Thoracic aorta (tissue), 2 donors: ENCODE measurements around the gene KDSR. TPM values are rescaled to one million over a fixed set of nuclear protein-coding genes. Genes with fewer than 3 reads are reported as not detected.

Experiments used
- ATAC-seq: fragments of 150-250 bp; one replicate; pipeline ENCODE4 v1.8.0; 2017; ENCODE audit warnings: low read depth; ENCODE audit not compliant: insufficient number of reproducible peaks, low FRiP score
- DNase-seq: peaks from one replicate; pipeline ENCODE4 v3.0.0-alpha.2; 2020; ENCODE audit warnings: low spot score
- H3K27ac ChIP-seq, 2 donors: fragments of 200-600 bp; sonication (generic); 1 replicate in 1 of 2; 2 replicates in 1 of 2; pipeline ENCODE4 v1.5.1; 2016; ENCODE audit warnings: mild to moderate bottlenecking in 2 of 2, moderate library complexity in 2 of 2
- H3K27me3 ChIP-seq: fragments of 200-600 bp; sonication (generic); replicated peaks from 2 replicates; pipeline ENCODE4 v1.6.0; 2016; ENCODE audit warnings: mild to moderate bottlenecking; ENCODE audit not compliant: insufficient read depth
- H3K36me3 ChIP-seq: fragments of 200-600 bp; sonication (generic); one replicate; pipeline ENCODE4 v1.5.1; 2016
- H3K4me1 ChIP-seq, 2 donors: fragments of 200-600 bp; sonication (generic); 1 replicate in 1 of 2; 2 replicates in 1 of 2; pipeline versions ENCODE4 v1.5.1 to v1.6.0; 2016; ENCODE audit warnings: low read depth in 2 of 2, mild to moderate bottlenecking in 1 of 2; ENCODE audit not compliant: control insufficient read depth in 1 of 2
- H3K4me3 ChIP-seq: fragments of 200-600 bp; sonication (generic); 2 replicates; pipeline ENCODE4 v1.5.1; 2016; ENCODE audit warnings: mild to moderate bottlenecking
- H3K9me3 ChIP-seq: fragments of 200-600 bp; sonication (generic); 2 replicates; pipeline ENCODE4 v1.5.1; 2016
- total RNA-seq, 2 donors: library from RNA; depleted of rRNA; stranded (reverse); fragments of >200 nt; gene quantifications; one replicate each; pipeline versions ENCODE4 v1.1.0 to v1.2.3, GENCODE V29; 2016
- TF ChIP-seq, protein P1 (sequence below): fragments of 200-600 bp; sonication (generic); IDR thresholded peaks from one replicate; pipeline ENCODE4 v1.5.1; 2019; ENCODE audit warnings: antibody characterized with exemption

KDSR gene
- total RNA-seq, 2 donors from 2014 or later: 46.2 to 72.4 TPM

DNA sequence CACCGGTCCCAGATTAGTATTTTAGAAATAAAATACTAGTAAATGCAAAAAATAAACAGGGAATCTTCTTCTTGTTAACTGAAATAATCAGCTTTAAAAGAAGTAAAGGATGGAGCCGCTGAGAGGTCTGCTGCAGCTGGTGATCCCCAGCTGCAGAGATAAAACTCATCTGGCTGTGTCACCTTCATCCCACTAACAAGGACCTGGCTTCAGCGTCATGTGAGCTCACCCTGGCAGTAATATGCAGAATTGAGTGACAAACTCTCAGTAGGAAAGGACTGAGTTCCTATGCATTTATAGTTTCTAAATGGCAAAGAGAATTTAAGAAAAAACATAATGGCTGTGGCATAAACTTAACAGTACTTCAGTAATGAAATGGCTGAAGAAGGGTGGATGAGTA lies 27.9 kb upstream of the KDSR start:
- Histone ChIP-seq H3K9me3 (no peaks in the 10 kb centered on the region), H3K27ac (no peak overlapping the region), H3K27me3 (no peaks in the 10 kb centered on the region), H3K4me1 (no peaks in the 10 kb centered on the region), H3K4me3 (no peak overlapping the region), H3K36me3 (peaks cover 59% of the 10 kb centered on the region)
- TF ChIP-seq, protein P1, sequence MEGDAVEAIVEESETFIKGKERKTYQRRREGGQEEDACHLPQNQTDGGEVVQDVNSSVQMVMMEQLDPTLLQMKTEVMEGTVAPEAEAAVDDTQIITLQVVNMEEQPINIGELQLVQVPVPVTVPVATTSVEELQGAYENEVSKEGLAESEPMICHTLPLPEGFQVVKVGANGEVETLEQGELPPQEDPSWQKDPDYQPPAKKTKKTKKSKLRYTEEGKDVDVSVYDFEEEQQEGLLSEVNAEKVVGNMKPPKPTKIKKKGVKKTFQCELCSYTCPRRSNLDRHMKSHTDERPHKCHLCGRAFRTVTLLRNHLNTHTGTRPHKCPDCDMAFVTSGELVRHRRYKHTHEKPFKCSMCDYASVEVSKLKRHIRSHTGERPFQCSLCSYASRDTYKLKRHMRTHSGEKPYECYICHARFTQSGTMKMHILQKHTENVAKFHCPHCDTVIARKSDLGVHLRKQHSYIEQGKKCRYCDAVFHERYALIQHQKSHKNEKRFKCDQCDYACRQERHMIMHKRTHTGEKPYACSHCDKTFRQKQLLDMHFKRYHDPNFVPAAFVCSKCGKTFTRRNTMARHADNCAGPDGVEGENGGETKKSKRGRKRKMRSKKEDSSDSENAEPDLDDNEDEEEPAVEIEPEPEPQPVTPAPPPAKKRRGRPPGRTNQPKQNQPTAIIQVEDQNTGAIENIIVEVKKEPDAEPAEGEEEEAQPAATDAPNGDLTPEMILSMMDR: no peak
- DNase-seq (no peak), ATAC-seq (no peak)

DNA sequence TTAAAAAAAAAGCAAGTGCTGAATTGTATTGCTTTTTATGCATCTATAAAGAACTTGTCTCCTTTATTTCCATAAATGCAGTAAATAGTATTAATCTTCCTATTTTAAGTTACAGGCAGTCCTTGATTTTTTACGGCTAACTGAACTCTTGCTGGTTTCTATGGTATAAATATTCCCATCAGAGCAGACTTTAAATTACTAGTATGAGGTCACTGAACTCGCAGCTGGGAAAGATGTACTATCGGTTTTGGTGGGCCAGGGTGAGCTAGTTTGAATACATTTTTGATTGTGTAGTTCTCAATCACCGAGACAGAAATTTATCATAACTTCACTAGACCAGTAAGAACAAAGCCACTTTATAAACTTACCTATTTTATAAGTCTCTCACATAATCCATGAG lies 20.9 kb upstream of the KDSR start:
- TF ChIP-seq, protein P1: no peak
- Histone ChIP-seq H3K4me1 (no peaks in the 10 kb centered on the region), H3K27me3 (no peaks in the 10 kb centered on the region), H3K36me3 (peaks cover 23% of the 10 kb centered on the region), H3K27ac (no peak overlapping the region), H3K4me3 (no peak overlapping the region), H3K9me3 (no peaks in the 10 kb centered on the region)
- ATAC-seq (no peak), DNase-seq (no peak)

DNA sequence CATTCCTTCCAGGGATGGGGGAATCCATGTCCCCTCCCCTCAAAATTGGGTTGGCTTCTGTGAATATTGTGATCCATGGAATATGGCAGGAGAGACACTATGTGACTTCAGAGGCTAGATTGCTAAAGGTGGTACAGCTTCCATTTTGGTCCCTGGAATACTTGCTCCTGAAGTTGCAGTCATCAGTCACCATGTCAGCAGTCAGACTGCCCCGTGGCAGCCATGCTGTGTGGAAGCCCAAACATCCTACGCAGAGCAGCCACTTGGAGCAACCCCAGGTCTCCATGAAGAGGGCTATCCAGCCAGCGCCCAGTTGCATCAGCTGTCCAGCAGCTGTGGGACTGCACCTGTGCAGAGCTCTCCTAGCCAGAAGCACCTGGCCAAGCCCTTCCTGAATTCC lies 15.8 kb upstream of the KDSR start:
- Histone ChIP-seq H3K27ac (no peak overlapping the region), H3K27me3 (no peaks in the 10 kb centered on the region), H3K9me3 (no peaks in the 10 kb centered on the region), H3K4me1 (no peaks in the 10 kb centered on the region), H3K36me3 (no peaks in the 10 kb centered on the region), H3K4me3 (no peak overlapping the region)
- DNase-seq: no peak
- TF ChIP-seq, protein P1: no peak
- no peak for ATAC-seq

DNA sequence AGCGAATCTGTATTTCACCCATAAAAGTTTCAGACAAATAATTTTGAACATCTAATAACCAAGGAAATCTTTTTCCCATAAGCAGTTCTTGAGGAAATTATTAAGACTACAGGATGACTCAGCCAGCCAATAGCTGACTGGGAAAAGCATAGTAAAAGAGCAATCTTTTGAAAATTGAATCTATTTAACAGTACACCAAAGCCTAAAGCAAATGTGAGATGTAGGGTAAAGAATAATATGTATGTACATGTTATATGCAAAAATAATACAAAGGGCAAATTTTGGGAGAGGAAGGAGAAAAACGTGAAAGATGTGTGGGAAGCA lies 12.6 kb upstream of the KDSR start:
- Histone ChIP-seq H3K4me1 (no peaks in the 10 kb centered on the region), H3K9me3 (no peaks in the 10 kb centered on the region), H3K27ac (no peak overlapping the region), H3K27me3 (no peaks in the 10 kb centered on the region), H3K4me3 (no peak overlapping the region), H3K36me3 (no peaks in the 10 kb centered on the region)
- TF ChIP-seq, protein P1: no peak
- no peak for ATAC-seq
- no peak for DNase-seq

DNA sequence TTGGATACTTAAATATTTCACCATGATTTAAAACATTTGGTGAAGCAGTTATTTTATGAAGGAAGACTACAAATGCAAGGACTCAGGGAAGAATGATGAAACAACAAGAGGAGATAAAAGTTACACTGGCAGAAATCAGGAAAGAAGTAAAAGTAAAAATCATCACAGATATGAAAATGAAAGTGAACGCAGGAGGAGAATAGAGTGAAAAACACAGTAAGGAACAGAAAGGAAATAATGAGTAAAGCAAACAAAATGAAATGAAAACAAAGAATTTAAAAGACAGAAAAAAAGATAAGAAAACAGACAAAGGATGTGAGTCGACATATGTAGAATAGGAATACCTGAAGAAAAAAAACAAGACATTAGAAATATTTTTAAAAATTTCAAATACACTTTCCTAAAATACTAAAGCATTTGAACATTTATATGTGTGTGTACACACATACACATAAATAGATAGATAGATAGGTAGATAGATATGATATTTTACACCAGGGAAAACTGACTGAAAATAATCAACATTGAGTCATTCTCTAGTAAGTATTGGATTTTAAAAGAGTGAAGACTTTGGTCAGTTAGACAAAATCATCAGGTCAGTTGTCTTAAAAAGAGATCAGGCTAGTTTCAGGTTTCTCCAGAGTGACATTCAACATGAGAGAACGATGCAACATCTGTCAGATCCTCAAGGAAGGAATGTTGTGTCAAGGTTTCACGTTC lies 12.1 kb upstream of the KDSR start:
- no peaks in the 10 kb centered on the region for H3K4me1 ChIP-seq
- H3K9me3 ChIP-seq: no peaks in the 10 kb centered on the region
- no peak overlapping the region for H3K4me3 ChIP-seq
- DNase-seq: no peak
- H3K36me3 ChIP-seq: no peaks in the 10 kb centered on the region
- no peaks in the 10 kb centered on the region for H3K27me3 ChIP-seq
- no peak overlapping the region for H3K27ac ChIP-seq
- ATAC-seq: no peak
- TF ChIP-seq, protein P1: no peak
